ENCODE measurements around the gene APOD.

APOD gene

DNA sequence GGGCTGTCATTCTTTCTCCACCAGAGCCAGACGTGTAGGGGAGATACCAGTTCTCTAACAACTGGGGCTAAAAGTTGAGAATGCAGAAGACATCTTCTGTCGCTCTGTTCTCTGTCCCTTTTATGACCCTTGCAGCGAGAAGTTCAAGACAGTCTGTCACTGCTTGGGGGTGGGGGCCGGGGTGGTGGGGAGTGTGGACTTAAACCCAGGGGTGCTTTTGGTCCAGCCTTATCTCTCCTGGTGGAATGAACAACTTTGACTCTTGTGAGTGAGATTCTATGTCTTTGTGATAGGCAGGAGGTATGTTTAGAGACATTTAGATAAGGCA lies 767 bp upstream of the APOD start:
- no peaks in the 10 kb centered on the region; the same call in 1 of the 2 replicates for H3K9me3 ChIP-seq (ENCODE audit: control insufficient read depth, insufficient read depth, low read length)
- H3K4me3 ChIP-seq (ENCODE audit: low read length): no peak overlapping the region
- H3K27me3 ChIP-seq (ENCODE audit: control insufficient read depth, insufficient read depth, low read length): no peaks in the 10 kb centered on the region
- H3K27ac ChIP-seq (ENCODE audit: low read length): no peak overlapping the region
- WGBS (ENCODE audit: insufficient coverage, insufficient read length): no CpG with 5 or more reads among the region's 4 CpGs
- no peaks in the 10 kb centered on the region for H3K36me3 ChIP-seq (ENCODE audit: control insufficient read depth, insufficient read depth, low read length)
- no peak for DNase-seq (ENCODE audit: low read depth, low spot score)
- no peaks in the 10 kb centered on the region for H3K4me1 ChIP-seq (ENCODE audit: control insufficient read depth, insufficient read depth, low read length)

DNA sequence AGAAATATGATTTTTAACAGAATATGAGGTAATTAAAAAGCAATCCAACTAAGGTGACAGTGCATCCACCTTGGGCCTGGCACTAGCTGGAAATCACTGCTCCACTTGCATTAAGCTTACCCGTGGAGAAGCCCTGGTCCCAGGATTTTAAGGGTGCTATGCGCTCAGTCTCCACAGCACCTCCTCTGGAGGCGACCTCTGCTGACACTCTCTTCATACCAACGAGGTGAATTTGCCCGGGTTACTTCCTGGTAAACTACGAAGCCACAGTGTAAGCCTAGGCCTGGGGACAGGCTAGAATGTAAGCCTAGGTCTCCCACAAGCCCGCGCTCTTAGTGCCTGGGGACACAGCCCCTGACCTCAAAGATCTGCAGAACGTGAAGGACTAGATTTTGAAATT lies 793 bp downstream of the APOD start:
- Histone ChIP-seq H3K36me3 (ENCODE audit: control insufficient read depth, insufficient read depth, low read length) (no peaks in the 10 kb centered on the region), H3K4me3 (ENCODE audit: low read length) (no peak overlapping the region), H3K9me3 (ENCODE audit: control insufficient read depth, insufficient read depth, low read length) (no peaks in the 10 kb centered on the region), H3K27me3 (ENCODE audit: control insufficient read depth, insufficient read depth, low read length) (no peaks in the 10 kb centered on the region), H3K4me1 (ENCODE audit: control insufficient read depth, insufficient read depth, low read length) (no peaks in the 10 kb centered on the region), H3K27ac (ENCODE audit: low read length) (no peak overlapping the region)
- DNase-seq (ENCODE audit: low read depth, low spot score): peak; percentile 27
- WGBS (ENCODE audit: insufficient coverage, insufficient read length): no CpG with 5 or more reads among the region's 9 CpGs

DNA sequence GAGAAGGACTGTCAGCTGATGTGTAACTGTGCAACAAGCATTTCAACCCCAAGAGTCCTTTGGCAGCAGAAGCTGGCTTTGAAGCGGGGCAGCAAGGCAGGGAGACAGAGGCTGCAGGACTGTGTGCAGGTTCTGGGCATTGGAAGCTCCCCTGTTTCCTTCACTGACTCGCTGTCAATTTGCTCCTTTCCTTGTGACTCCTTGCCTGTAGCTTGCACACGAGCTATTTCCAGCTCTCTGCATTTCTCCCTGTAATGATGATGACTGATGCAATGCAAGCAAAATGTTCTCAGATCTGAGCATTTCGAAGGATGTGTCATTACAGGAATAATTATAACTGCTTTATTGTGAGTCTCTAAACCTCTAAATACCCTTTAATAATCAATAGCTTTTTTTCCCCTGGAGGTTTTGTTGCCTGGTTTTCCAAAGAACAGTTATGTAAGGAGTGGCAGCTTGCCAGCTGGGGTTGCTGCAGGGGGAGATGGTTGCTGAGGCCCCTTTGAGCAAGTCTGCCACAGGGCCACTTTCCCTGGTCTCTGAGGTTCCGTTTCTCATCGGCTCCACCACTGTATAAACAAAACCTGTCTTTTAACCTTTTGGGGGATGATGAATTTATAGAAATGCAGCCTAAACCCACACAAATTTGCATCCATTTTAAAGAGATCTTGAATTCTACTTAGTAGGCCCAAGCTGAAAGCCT lies 2.8 kb downstream of the APOD start:
- no CpG with 5 or more reads among the region's 6 CpGs for WGBS (ENCODE audit: insufficient coverage, insufficient read length)
- no peak for DNase-seq (ENCODE audit: low read depth, low spot score)
- no peaks in the 10 kb centered on the region for H3K36me3 ChIP-seq (ENCODE audit: control insufficient read depth, insufficient read depth, low read length)
- H3K4me3 ChIP-seq (ENCODE audit: low read length): no peak overlapping the region
- no peaks in the 10 kb centered on the region for H3K27me3 ChIP-seq (ENCODE audit: control insufficient read depth, insufficient read depth, low read length)
- no peaks in the 10 kb centered on the region for H3K4me1 ChIP-seq (ENCODE audit: control insufficient read depth, insufficient read depth, low read length)
- H3K9me3 ChIP-seq (ENCODE audit: control insufficient read depth, insufficient read depth, low read length): no peaks in the 10 kb centered on the region
- no peak overlapping the region for H3K27ac ChIP-seq (ENCODE audit: low read length)

DNA sequence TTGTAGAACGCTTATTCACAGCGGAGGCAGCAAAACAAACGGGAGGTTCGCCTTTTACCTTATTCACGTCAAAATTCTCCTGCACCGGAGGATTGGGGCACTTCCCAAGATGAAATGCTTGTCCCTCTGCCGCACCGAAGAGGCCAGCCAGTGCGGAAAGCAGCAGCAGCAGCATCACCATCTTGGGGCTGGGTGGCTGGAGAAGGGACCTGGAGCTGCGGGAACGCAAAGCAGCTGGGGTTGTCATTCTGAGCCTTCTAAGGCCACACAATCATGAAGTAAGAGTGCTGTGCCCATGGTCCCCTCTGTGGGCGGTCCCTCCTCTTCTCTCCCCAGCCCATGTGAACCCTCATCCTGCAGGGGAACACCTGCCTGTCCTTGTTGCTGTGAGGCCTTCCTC lies 4.5 kb downstream of the APOD start:
- no CpG with 5 or more reads among the region's 12 CpGs for WGBS (ENCODE audit: insufficient coverage, insufficient read length)
- DNase-seq (ENCODE audit: low read depth, low spot score): no peak
- H3K27me3 ChIP-seq (ENCODE audit: control insufficient read depth, insufficient read depth, low read length): no peaks in the 10 kb centered on the region
- no peaks in the 10 kb centered on the region for H3K36me3 ChIP-seq (ENCODE audit: control insufficient read depth, insufficient read depth, low read length)
- H3K4me3 ChIP-seq (ENCODE audit: low read length): no peak overlapping the region
- no peaks in the 10 kb centered on the region for H3K4me1 ChIP-seq (ENCODE audit: control insufficient read depth, insufficient read depth, low read length)
- H3K27ac ChIP-seq (ENCODE audit: low read length): no peak overlapping the region
- H3K9me3 ChIP-seq (ENCODE audit: control insufficient read depth, insufficient read depth, low read length): no peaks in the 10 kb centered on the region

DNA sequence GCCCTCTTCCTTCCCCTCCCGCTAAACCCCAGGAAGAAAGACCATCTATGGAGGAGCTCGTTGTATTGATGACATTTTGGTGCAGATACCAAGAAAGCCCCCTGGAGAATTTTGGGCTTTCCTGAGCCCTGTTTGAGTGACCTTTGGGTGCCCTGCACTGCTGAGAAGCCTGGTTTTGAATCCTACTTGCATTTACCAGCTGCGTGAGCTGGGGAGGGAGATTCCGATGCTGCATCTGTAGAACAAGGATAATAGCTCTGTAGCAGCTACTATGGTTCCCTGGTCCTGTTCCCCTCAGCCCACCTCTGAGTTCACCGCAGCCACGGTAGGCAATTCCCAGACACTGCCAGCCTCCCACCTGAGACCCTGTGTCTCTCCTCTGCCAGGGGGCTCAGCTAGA lies 5.2 kb downstream of the APOD start:
- no CpG with 5 or more reads among the region's 6 CpGs for WGBS (ENCODE audit: insufficient coverage, insufficient read length)

DNA sequence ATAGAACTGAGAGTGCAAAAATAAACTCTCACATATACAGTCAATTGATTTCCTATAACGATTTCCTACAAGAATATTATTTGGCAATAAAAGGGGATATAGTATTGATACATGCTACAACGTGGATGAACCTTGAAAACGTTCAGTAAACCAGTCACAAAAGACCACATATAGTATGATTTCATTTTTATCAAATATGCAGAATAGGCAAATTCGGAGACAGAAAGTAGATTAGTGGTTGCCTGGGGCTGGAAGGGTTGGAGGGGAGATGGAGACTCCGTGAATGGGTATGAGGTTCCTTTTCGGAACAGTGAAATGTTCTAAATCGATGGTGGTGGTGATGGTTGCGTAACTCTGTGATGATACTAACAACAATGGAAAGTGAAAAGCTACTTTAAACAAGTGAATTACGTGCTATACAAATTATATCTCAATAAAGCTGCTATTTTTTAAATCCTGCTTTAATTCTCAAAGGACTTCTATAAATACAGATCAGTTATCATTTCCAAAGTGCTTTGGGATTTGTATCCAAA lies 6.0 kb downstream of the APOD start:
- no peaks in the 10 kb centered on the region for H3K9me3 ChIP-seq (ENCODE audit: control insufficient read depth, insufficient read depth, low read length)
- peaks cover 2% of the 10 kb centered on the region; the same call in 1 of the 2 replicates for H3K4me1 ChIP-seq (ENCODE audit: control insufficient read depth, insufficient read depth, low read length)
- H3K4me3 ChIP-seq (ENCODE audit: low read length): no peak overlapping the region
- H3K27me3 ChIP-seq (ENCODE audit: control insufficient read depth, insufficient read depth, low read length): no peaks in the 10 kb centered on the region
- DNase-seq (ENCODE audit: low read depth, low spot score): no peak
- no peaks in the 10 kb centered on the region for H3K36me3 ChIP-seq (ENCODE audit: control insufficient read depth, insufficient read depth, low read length)
- no CpG with 5 or more reads among the region's 9 CpGs for WGBS (ENCODE audit: insufficient coverage, insufficient read length)
- no peak overlapping the region for H3K27ac ChIP-seq (ENCODE audit: low read length)

More for the DNA sequence above, 5.2 kb downstream of the APOD start:
- no peak overlapping the region for H3K27ac ChIP-seq (ENCODE audit: low read length)
- H3K9me3 ChIP-seq (ENCODE audit: control insufficient read depth, insufficient read depth, low read length): no peaks in the 10 kb centered on the region
- peaks cover 2% of the 10 kb centered on the region; the same call in 1 of the 2 replicates for H3K4me1 ChIP-seq (ENCODE audit: control insufficient read depth, insufficient read depth, low read length)
- no peak for DNase-seq (ENCODE audit: low read depth, low spot score)
- H3K27me3 ChIP-seq (ENCODE audit: control insufficient read depth, insufficient read depth, low read length): no peaks in the 10 kb centered on the region
- H3K4me3 ChIP-seq (ENCODE audit: low read length): no peak overlapping the region
- no peaks in the 10 kb centered on the region for H3K36me3 ChIP-seq (ENCODE audit: control insufficient read depth, insufficient read depth, low read length)

DNA sequence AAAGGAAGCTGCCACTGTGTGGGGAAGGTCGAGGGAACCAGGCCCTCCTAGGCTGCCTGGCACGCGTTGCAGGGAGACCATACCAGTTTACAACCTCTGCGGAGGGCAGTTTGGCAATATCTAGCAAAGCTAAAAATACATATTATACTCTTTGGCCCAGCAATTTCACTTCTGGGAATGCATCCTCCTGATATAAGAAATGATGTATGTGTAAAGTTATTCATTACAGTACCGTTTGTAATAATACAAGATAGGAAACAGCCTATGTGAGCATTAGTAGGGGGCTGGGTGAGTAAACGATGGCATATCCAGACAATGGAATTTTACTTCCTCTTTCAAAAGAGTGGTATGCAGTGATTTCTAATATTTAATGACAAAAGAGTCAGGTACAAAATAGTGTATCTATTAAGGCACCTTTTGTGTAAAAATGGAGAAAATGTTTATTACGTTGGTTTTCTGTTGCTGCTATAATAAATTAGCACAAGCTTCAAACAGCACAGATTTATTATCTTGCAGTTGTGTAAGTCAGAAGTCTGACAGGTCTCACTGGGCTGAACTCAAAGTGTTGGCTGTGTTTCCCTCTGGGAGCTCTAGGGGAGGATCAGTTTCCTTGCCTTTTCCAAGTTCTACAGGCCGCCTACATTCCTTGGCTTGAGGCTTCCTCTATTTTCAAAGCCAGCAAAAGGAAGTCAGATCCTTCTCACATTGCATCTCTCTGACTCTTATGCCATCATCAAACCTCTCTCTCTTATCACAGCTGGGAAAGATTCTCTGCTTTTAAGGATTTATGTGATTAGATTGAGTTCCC lies 9.0 kb downstream of the APOD start:
- Histone ChIP-seq H3K36me3 (ENCODE audit: control insufficient read depth, insufficient read depth, low read length) (no peaks in the 10 kb centered on the region), H3K9me3 (ENCODE audit: control insufficient read depth, insufficient read depth, low read length) (no peaks in the 10 kb centered on the region), H3K27me3 (ENCODE audit: control insufficient read depth, insufficient read depth, low read length) (no peaks in the 10 kb centered on the region), H3K4me1 (ENCODE audit: control insufficient read depth, insufficient read depth, low read length) (peaks cover 2% of the 10 kb centered on the region; the same call in 1 of the 2 replicates), H3K4me3 (ENCODE audit: low read length) (no peak overlapping the region), H3K27ac (ENCODE audit: low read length) (no peak overlapping the region)
- no peak for DNase-seq (ENCODE audit: low read depth, low spot score)
- no CpG with 5 or more reads among the region's 8 CpGs for WGBS (ENCODE audit: insufficient coverage, insufficient read length)

DNA sequence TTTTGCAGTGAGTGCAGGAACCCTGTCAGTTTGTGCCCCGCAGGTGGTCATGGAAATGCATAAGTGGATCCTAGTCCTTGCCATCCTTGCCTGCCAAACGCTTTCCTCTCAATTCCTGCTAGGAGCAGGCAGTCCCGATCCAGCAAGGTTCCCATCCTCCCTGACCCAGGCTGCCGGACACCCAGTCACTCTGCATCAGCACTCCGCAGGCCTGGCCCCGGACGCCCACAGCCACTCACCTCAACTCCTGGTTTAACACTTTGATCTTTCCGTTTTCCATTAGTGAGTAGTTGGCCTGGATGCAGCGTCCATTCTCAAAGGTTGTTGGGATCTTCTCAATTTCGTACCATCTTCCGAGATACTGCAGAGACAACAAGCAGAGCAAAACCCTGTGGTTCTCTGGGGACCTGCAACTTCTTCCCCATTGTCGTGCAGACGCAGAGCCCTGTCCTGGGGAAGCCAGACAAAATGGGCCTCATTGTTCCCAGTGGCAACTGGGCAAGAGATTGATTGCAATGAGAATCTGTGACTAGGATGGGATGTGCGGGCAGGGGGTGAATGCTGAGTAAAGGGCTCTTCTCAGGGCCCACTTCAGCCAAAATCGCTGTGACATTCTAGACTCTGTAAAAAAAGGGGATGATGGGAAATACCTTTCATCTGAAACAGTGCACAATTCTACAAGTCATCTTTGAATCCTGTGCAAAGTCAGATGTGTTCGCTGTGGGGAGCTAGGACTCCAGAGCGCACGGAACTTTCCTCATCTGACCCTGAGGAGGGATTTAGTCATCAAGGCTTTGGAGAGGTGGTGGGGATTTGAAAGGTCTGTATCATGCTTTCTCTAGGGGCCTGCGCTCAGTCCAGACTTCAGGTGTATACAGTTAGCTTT lies 9.9 kb downstream of the APOD start:
- Histone ChIP-seq H3K27ac (ENCODE audit: low read length) (no peak overlapping the region), H3K4me3 (ENCODE audit: low read length) (no peak overlapping the region), H3K4me1 (ENCODE audit: control insufficient read depth, insufficient read depth, low read length) (peaks cover 2% of the 10 kb centered on the region; the same call in 1 of the 2 replicates), H3K36me3 (ENCODE audit: control insufficient read depth, insufficient read depth, low read length) (no peaks in the 10 kb centered on the region), H3K9me3 (ENCODE audit: control insufficient read depth, insufficient read depth, low read length) (no peaks in the 10 kb centered on the region), H3K27me3 (ENCODE audit: control insufficient read depth, insufficient read depth, low read length) (no peaks in the 10 kb centered on the region)
- no CpG with 5 or more reads among the region's 19 CpGs for WGBS (ENCODE audit: insufficient coverage, insufficient read length)
- DNase-seq (ENCODE audit: low read depth, low spot score): no peak

DNA sequence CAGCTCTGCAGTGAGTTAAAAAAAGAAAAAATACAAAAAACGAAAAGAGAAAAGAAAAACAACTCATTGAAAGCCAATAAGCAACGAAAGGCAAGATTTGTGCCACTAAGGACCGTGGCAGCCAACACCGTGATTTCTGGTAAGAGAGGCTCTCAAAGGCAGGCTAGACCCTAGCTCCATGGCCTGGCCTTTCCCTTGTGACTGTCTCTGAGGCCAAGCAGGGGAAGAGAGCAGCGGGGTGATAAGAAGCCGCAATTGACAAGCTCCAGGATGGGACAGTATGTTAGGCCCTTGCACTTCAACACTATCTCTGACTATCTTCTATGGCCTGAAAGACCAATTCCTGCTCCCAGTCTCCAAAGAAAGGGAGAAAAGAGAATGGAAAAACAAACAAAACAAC lies 12.4 kb downstream of the APOD start:
- no peak for DNase-seq (ENCODE audit: low read depth, low spot score)
- Histone ChIP-seq H3K4me3 (ENCODE audit: low read length) (no peak overlapping the region), H3K36me3 (ENCODE audit: control insufficient read depth, insufficient read depth, low read length) (no peaks in the 10 kb centered on the region), H3K27me3 (ENCODE audit: control insufficient read depth, insufficient read depth, low read length) (no peaks in the 10 kb centered on the region), H3K27ac (ENCODE audit: low read length) (no peak overlapping the region), H3K4me1 (ENCODE audit: control insufficient read depth, insufficient read depth, low read length) (peaks cover 2% of the 10 kb centered on the region; the same call in 1 of the 2 replicates), H3K9me3 (ENCODE audit: control insufficient read depth, insufficient read depth, low read length) (no peaks in the 10 kb centered on the region)
- WGBS (ENCODE audit: insufficient coverage, insufficient read length): no CpG with 5 or more reads among the region's 6 CpGs

DNA sequence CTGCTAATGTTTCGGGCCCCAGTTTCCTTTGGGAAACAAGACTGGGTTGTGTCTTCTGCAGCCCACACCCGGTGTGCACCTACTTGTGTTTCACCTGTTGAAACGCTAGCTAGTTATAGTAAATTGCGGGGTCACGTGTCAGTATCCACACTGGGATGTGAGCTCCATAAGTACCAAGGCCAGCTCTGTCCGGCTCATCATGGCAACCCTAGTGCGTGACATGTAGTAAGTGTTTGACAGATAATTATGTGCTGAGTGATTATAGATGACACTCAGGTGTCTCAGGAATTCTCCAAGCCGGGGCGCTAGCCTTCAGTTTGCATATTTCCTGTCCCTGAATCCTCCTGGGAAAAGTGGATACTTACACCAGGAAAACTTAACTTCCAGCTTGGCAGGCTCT lies 12.8 kb downstream of the APOD start:
- no peak overlapping the region for H3K27ac ChIP-seq (ENCODE audit: low read length)
- H3K27me3 ChIP-seq (ENCODE audit: control insufficient read depth, insufficient read depth, low read length): no peaks in the 10 kb centered on the region
- DNase-seq (ENCODE audit: low read depth, low spot score): no peak
- peaks cover 2% of the 10 kb centered on the region; the same call in 1 of the 2 replicates for H3K4me1 ChIP-seq (ENCODE audit: control insufficient read depth, insufficient read depth, low read length)
- WGBS (ENCODE audit: insufficient coverage, insufficient read length): no CpG with 5 or more reads among the region's 9 CpGs
- no peaks in the 10 kb centered on the region for H3K9me3 ChIP-seq (ENCODE audit: control insufficient read depth, insufficient read depth, low read length)
- H3K36me3 ChIP-seq (ENCODE audit: control insufficient read depth, insufficient read depth, low read length): no peaks in the 10 kb centered on the region
- H3K4me3 ChIP-seq (ENCODE audit: low read length): no peak overlapping the region

All from iPS DF 6.9 (cell line).